GM19239 (cell line): Measurements from ENCODE around the gene CDK6.
"Not testable (repeated sequence)": the region's sequence is repeated elsewhere in the genome, so short reads cannot be mapped to it uniquely, and the experiment has no call there.

Experiments
- DNase-seq: peaks from one replicate; pipeline ENCODE4 v3.0.0; 2011; ENCODE audit warnings: low spot score; ENCODE audit not compliant: insufficient read length
- FAIRE-seq: peaks from 2 replicates; lab custom pipeline; 2011; peaks lifted over from hg19 to GRCh38; lab: Jason Lieb, UNC

CDK6 gene

GRCh38 chr7:92768501-92769393 is 67.6 kb downstream of the CDK6 start:
- peak; percentile 78 for FAIRE-seq

GRCh38 chr7:92767437-92767836 is 68.9 kb downstream of the CDK6 start:
- no peak for DNase-seq
- FAIRE-seq: no peak

More at GRCh38 chr7:92768501-92769393, 67.6 kb downstream of the CDK6 start:
- DNase-seq: no peak

- FAIRE-seq (no peak), DNase-seq (no peak)
Measured at GRCh38 chr7:92766461-92767003, 69.8 kb downstream of the CDK6 start.

- FAIRE-seq: no peak
Measured at GRCh38 chr7:92765725-92766124, 70.6 kb downstream of the CDK6 start.

GRCh38 chr7:92763636-92764423 is 72.5 kb downstream of the CDK6 start:
- no peak for DNase-seq
- no peak for FAIRE-seq

More at GRCh38 chr7:92765725-92766124, 70.6 kb downstream of the CDK6 start:
- no peak for DNase-seq

GRCh38 chr7:92762851-92763250 is 73.5 kb downstream of the CDK6 start:
- FAIRE-seq: no peak

GRCh38 chr7:92761391-92762097 is 74.8 kb downstream of the CDK6 start:
- FAIRE-seq: no peak

More at GRCh38 chr7:92762851-92763250, 73.5 kb downstream of the CDK6 start:
- no peak for DNase-seq

GRCh38 chr7:92758796-92759431 is 77.5 kb downstream of the CDK6 start:
- DNase-seq (no peak), FAIRE-seq (peak; percentile 23)

More at GRCh38 chr7:92761391-92762097, 74.8 kb downstream of the CDK6 start:
- DNase-seq: no peak

- DNase-seq, FAIRE-seq: not testable (repeated sequence)
Measured at GRCh38 chr7:92757311-92757910, 79.0 kb downstream of the CDK6 start.

GRCh38 chr7:92755680-92756079 is 80.7 kb downstream of the CDK6 start:
- FAIRE-seq (no peak), DNase-seq (no peak)

GRCh38 chr7:92754919-92755581 is 81.3 kb downstream of the CDK6 start:
- FAIRE-seq: peak; percentile 74
- no peak for DNase-seq

GRCh38 chr7:92753614-92754013 is 82.8 kb downstream of the CDK6 start:
- FAIRE-seq: no peak
- DNase-seq: no peak

- FAIRE-seq: peak; percentile 28
- DNase-seq: no peak
Measured at GRCh38 chr7:92751902-92752901, 84.2 kb downstream of the CDK6 start.

GRCh38 chr7:92750946-92751345 is 85.4 kb downstream of the CDK6 start:
- FAIRE-seq: no peak
- DNase-seq: no peak

- FAIRE-seq (no peak), DNase-seq (no peak)
Measured at GRCh38 chr7:92750447-92750839, 85.9 kb downstream of the CDK6 start.

- DNase-seq: no peak
- FAIRE-seq: no peak
Measured at GRCh38 chr7:92749832-92750446, 86.4 kb downstream of the CDK6 start.

GRCh38 chr7:92749327-92749755 is 87.0 kb downstream of the CDK6 start:
- FAIRE-seq (no peak), DNase-seq (no peak)
